Measurements from ENCODE around the gene FRYL. TPM values are rescaled to one million over a fixed set of nuclear protein-coding genes. Genes with fewer than 3 reads are reported as not detected.

Gene FRYL
- total and polyA plus RNA-seq, 2 of the 13 experiments (the other 11 are each of a cell fraction or from before 2014, with no cell fraction given): 9.7 to 19.6 TPM

DNA sequence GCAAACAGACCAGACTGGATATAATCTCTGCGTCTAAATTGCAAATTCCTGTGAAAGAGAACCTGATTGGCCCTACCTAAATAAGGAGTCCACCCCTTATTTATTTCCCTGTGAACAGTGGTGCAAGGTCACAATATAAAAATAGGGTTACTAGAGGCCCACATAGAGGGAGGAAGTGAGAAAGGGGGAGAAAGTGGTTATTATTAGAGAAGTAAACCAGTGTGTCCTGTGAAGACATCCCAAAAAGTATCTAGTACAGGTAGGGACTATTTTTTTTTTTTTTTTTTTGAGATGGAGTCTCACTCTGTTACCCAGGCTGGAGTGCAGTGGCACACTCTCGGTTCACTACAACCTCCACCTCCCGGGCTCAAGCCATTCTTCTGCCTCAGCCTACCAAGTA lies 15.0 kb upstream of the FRYL start:
- in situ Hi-C loops (cut with HindIII; ENCODE audit: extremely low pct_ligation_motif_present, low pct_unique_long_range_greater_than_20kb) (loop anchor here (25.0 kb wide), 1 partner anchor 208 kb away; no protein-coding TSS in a partner anchor), intact Hi-C loops (cut with micrococcal nuclease; ENCODE audit: unreplicated experiment) (no loop called here)
- 48% methylated on average over 3 of the region's 3 CpGs for WGBS (ENCODE audit: low lambda C conversion rate)
- Histone ChIP-seq H3K27ac (ENCODE audit: extremely low read length, insufficient read depth, low read length) (no peak overlapping the region), H3K36me3 (replicated peaks in 1 of 2; ENCODE audit: control insufficient read depth in 1 of 2, insufficient read depth in 2 of 2, low read length in 2 of 2) (no peaks in the 10 kb centered on the region), H3K4me3 (replicated peaks in 1 of 3; ENCODE audit: insufficient read depth in 1 of 3, low read depth in 2 of 3, low read length in 3 of 3) (no peak overlapping the region), H3K27me3 (ENCODE audit: control insufficient read depth in 1 of 2, insufficient read depth in 2 of 2, low read length in 2 of 2) (no peaks in the 10 kb centered on the region; a peak in 2 of 5 replicates), H2AFZ (ENCODE audit: low read length) (no peak overlapping the region), H4K20me1 (ENCODE audit: insufficient read depth, low read length) (no peaks in the 10 kb centered on the region), H3K4me2 (ENCODE audit: low read depth, low read length) (no peak overlapping the region), H3K79me2 (ENCODE audit: insufficient read depth, low read length) (no peaks in the 10 kb centered on the region), H3K9me3 (ENCODE audit: low read length) (no peaks in the 10 kb centered on the region), H3K4me1 (ENCODE audit: insufficient read depth, low read length) (peaks cover 20% of the 10 kb centered on the region; the same call in 1 of the 2 replicates), H3K9ac (ENCODE audit: insufficient read depth, low read depth, low read length) (no peak overlapping the region)
- no peak for ATAC-seq
- TF ChIP-seq, protein P1, sequence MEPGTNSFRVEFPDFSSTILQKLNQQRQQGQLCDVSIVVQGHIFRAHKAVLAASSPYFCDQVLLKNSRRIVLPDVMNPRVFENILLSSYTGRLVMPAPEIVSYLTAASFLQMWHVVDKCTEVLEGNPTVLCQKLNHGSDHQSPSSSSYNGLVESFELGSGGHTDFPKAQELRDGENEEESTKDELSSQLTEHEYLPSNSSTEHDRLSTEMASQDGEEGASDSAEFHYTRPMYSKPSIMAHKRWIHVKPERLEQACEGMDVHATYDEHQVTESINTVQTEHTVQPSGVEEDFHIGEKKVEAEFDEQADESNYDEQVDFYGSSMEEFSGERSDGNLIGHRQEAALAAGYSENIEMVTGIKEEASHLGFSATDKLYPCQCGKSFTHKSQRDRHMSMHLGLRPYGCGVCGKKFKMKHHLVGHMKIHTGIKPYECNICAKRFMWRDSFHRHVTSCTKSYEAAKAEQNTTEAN (CRISPR knock-in tag; conservative IDR thresholded peaks at IDR 0.05): no peak
- TF ChIP-seq CAMTA2 (CRISPR knock-in tag; IDR thresholded peaks at IDR 0.05; ENCODE audit: borderline replicate concordance) (no peak), RFX5 (IDR thresholded peaks at IDR 0.05; ENCODE audit: low read depth, low read length) (no peak), ZNF10 (CRISPR knock-in tag; IDR thresholded peaks at IDR 0.05; ENCODE audit: borderline replicate concordance, low read depth) (no peak), ZNF605 (CRISPR knock-in tag; IDR thresholded peaks at IDR 0.05) (no peak), PHF8 (CRISPR knock-in tag; IDR thresholded peaks at IDR 0.05) (no peak), DR1 (CRISPR knock-in tag; IDR thresholded peaks at IDR 0.05) (no peak), MZF1 (CRISPR knock-in tag; IDR thresholded peaks at IDR 0.05; ENCODE audit: borderline replicate concordance) (no peak), NR2F2 (IDR thresholded peaks at IDR 0.05; ENCODE audit: borderline replicate concordance, low read depth) (no peak), NR2F6 (IDR thresholded peaks at IDR 0.05) (no peak), NR2F6 (CRISPR knock-in tag; IDR thresholded peaks at IDR 0.05) (no peak), ZNF205 (CRISPR knock-in tag; IDR thresholded peaks at IDR 0.05) (no peak)
- TF ChIP-seq, protein P2, sequence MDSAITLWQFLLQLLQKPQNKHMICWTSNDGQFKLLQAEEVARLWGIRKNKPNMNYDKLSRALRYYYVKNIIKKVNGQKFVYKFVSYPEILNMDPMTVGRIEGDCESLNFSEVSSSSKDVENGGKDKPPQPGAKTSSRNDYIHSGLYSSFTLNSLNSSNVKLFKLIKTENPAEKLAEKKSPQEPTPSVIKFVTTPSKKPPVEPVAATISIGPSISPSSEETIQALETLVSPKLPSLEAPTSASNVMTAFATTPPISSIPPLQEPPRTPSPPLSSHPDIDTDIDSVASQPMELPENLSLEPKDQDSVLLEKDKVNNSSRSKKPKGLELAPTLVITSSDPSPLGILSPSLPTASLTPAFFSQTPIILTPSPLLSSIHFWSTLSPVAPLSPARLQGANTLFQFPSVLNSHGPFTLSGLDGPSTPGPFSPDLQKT (CRISPR knock-in tag; IDR thresholded peaks at IDR 0.05; ENCODE audit: borderline replicate concordance): no peak
- no peak for FAIRE-seq
- ChIA-PET CTCF (ENCODE audit: low intra/inter-chr PET ratio, low total read pairs) (no interaction called here), POLR2A (no interaction called here)
- BruUV-seq (replicated peaks): no TSS peak
- no peak for DNase-seq (ENCODE audit: low spot score)

All from HepG2 (cell line).